ENCODE measurements around the gene ZBTB7C. TPM values are rescaled to one million over a fixed set of nuclear protein-coding genes. Genes with fewer than 3 reads are reported as not detected.

Gene ZBTB7C
- total and polyA plus RNA-seq, 2 of the 4 experiments (the other 2 are of a cell fraction): not detected

- 50% methylated on average over 2 of the region's 10 CpGs; no CpG with 5 or more reads in 1 of the 2 experiments for WGBS, 2 experiments (ENCODE audit: extremely low coverage in 2 of 2, insufficient read length in 1 of 2)
- Histone ChIP-seq H3K56ac (ENCODE audit: extremely low read depth, insufficient read depth, low read length) (no peak overlapping the region), H4K5ac (ENCODE audit: low read depth, low read length) (no peak overlapping the region), H3K23ac (ENCODE audit: low read depth, low read length) (no peak overlapping the region), H3K4me2 (ENCODE audit: low read depth, low read length) (no peak overlapping the region), H2BK5ac (ENCODE audit: low read depth, low read length, poor library complexity, severe bottlenecking) (no peak overlapping the region), H3K14ac (replicated peaks; ENCODE audit: low read depth, low read length) (no peak overlapping the region), H2BK120ac (ENCODE audit: low read depth, low read length) (no peak overlapping the region), H2BK15ac (ENCODE audit: low read depth, low read length) (no peak overlapping the region), H3K9ac (ENCODE audit: low read depth, low read length) (no peak overlapping the region), H2AK5ac (ENCODE audit: low read depth, low read length) (no peak overlapping the region), H3K4ac (ENCODE audit: low read depth, low read length) (no peak overlapping the region), H3K27me3 (ENCODE audit: control insufficient read depth, insufficient read depth, low read length) (peaks cover 9% of the 10 kb centered on the region), H4K8ac (ENCODE audit: low read depth in 2 of 2, low read length in 2 of 2) (no peak overlapping the region), H3K9me1 (ENCODE audit: insufficient read depth, low read length) (no peaks in the 10 kb centered on the region), H3K9me3 (ENCODE audit: control insufficient read depth, insufficient read depth, low read length) (no peaks in the 10 kb centered on the region), H3K4me1 (ENCODE audit: control insufficient read depth, insufficient read depth, low read length) (no peaks in the 10 kb centered on the region), H2AFZ (replicated peaks; ENCODE audit: low read length, poor library complexity) (no peak overlapping the region), H3K18ac (ENCODE audit: low read depth, low read length) (no peak overlapping the region), H3K36me3 (ENCODE audit: control insufficient read depth, insufficient read depth, low read length) (no peaks in the 10 kb centered on the region), H4K20me1 (ENCODE audit: insufficient read depth, low read length) (no peaks in the 10 kb centered on the region), H2BK20ac (ENCODE audit: low read depth, low read length) (no peak overlapping the region), H2AK9ac (replicated peaks; ENCODE audit: low read depth, low read length, poor library complexity) (no peak overlapping the region), H3K4me3 (ENCODE audit: insufficient read depth, low read depth, low read length) (no peak overlapping the region), H4K91ac (ENCODE audit: insufficient read depth, low read depth, low read length) (no peak overlapping the region), H3K79me1 (ENCODE audit: low read depth in 1 of 2, low read length in 2 of 2) (no peaks in the 10 kb centered on the region), H3K27ac (ENCODE audit: insufficient read depth, low read length) (no peak overlapping the region)
- in situ Hi-C loops (cut with MboI; ENCODE audit: low sequenced_read_pairs): no loop called here
- no peak for TF ChIP-seq RCOR1 (IDR thresholded peaks at IDR 0.05; ENCODE audit: insufficient replicate concordance, low read length)
- no peak for TF ChIP-seq BHLHE40 (IDR thresholded peaks at IDR 0.05; ENCODE audit: low read depth, low read length)
- TF ChIP-seq, protein P1, sequence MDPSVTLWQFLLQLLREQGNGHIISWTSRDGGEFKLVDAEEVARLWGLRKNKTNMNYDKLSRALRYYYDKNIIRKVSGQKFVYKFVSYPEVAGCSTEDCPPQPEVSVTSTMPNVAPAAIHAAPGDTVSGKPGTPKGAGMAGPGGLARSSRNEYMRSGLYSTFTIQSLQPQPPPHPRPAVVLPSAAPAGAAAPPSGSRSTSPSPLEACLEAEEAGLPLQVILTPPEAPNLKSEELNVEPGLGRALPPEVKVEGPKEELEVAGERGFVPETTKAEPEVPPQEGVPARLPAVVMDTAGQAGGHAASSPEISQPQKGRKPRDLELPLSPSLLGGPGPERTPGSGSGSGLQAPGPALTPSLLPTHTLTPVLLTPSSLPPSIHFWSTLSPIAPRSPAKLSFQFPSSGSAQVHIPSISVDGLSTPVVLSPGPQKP (IDR thresholded peaks at IDR 0.05; ENCODE audit: borderline replicate concordance, low read depth, low read length): no peak
- no peak for TF ChIP-seq RFX5 (IDR thresholded peaks at IDR 0.05; ENCODE audit: low read depth, low read length)
- no peak for TF ChIP-seq CEBPB (IDR thresholded peaks at IDR 0.05; ENCODE audit: low read depth, low read length)
- TF ChIP-seq CHD1 (IDR thresholded peaks at IDR 0.05; ENCODE audit: low read depth, low read length): no peak
- no peak for TF ChIP-seq POLR2A (IDR thresholded peaks at IDR 0.05; ENCODE audit: low read depth, low read length)
- no peak for TF ChIP-seq MAFK (IDR thresholded peaks at IDR 0.05; ENCODE audit: low read depth, low read length)
- no peak for TF ChIP-seq CTCF (conservative IDR thresholded peaks at IDR 0.05; ENCODE audit: low read depth, low read length)
- no peak for TF ChIP-seq SMC3 (IDR thresholded peaks at IDR 0.05; ENCODE audit: low read depth, low read length)
- DNase-seq: no peak
- ATAC-seq (ENCODE audit: low read depth): no peak
- dilution Hi-C loops (cut with HindIII; ENCODE audit: low sequenced_read_pairs, unreplicated experiment): no loop called here
- POLR2A ChIA-PET (ENCODE audit: unreplicated experiment): no interaction called here
- intact Hi-C loops (cut with micrococcal nuclease): loop anchor here (10.0 kb wide), 1 partner anchor 61 kb away; no protein-coding TSS in a partner anchor
- CTCF ChIA-PET: no interaction called here
- BruUV-seq (replicated peaks): no TSS peak
These were observed 333.5 kb downstream of the ZBTB7C start for GRCh38 chr18:48075707-48076093.
